Dedifferentiated amniotic fluid mesenchymal stem cell (primary cell): ENCODE results near the gene GBP3.
"Not testable (repeated sequence)": the region's sequence is repeated elsewhere in the genome, so short reads cannot be mapped to it uniquely, and the experiment has no call there.

Experiments
- DNase-seq: peaks from one replicate; pipeline ENCODE4 v3.0.0-alpha.2; 2016; ENCODE audit errors: extremely low spot score

The GBP3 gene

DNA sequence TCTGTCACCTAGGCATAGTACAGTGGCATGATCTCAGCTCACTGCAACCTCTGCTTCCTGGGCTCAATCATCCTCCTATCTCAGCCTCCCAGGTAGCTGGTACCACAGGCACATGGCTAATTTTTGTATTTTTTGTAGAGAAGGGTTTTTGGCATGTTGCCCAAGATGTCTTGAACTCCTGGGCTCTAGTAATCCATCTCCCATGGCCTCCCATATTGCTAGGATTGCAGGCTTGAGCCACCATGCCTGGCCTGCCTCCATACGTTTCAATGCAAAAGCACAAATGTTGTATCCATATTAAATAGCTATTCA, 17.6 kb upstream of the GBP3 start:
- DNase-seq: no peak

- DNase-seq: no peak
Measured at GRCh38 chr1:89037186-89037585, 14.5 kb upstream of the GBP3 start.

DNA sequence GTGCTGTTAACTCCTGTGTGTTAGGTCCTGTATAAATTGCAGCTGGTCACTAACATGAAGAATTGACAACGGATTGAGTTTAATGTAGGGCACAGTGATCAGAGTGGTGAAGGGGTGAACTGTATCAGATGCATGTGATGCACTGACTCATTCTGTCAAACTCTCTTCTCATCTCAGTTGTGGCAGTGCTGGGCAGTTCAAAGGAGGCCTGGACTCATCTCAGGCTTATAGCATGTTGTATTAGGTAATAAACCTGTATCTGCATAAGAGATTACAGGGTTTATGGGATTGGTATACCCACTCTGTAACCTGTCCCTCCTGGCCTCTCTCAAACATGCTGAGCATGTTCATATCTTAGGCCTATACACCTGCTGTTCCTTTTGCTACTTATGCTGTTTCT, 12.4 kb upstream of the GBP3 start:
- DNase-seq: no peak

- not testable (repeated sequence) for DNase-seq
Measured at GRCh38 chr1:89034004-89034403, 11.3 kb upstream of the GBP3 start.

- not testable (repeated sequence) for DNase-seq
Measured at GRCh38 chr1:89029051-89029450, 6.4 kb upstream of the GBP3 start.

- DNase-seq: no peak
Measured at GRCh38 chr1:89025928-89026327, 3.3 kb upstream of the GBP3 start.

DNA sequence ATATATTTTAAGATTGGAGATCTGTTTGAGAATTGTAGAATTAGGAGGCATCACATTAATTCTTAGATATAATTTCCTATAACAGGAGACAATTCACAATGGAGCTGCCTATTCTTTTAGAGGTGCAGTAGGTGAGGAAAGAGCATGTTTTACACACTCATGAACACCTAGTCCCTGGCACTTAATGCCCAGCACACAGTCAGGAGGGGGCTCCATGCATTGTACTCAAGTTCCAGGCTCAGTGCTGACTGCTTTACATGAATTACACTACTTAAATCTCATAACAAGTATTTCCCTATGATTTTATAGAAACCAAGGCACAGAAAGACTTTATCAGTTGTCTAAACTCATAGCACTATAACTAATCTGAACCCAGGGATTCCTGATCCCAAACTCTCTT, 360 bp upstream of the GBP3 start:
- DNase-seq: no peak

GRCh38 chr1:89018318-89018717, 4.3 kb downstream of the GBP3 start:
- DNase-seq: not testable (repeated sequence)

DNA sequence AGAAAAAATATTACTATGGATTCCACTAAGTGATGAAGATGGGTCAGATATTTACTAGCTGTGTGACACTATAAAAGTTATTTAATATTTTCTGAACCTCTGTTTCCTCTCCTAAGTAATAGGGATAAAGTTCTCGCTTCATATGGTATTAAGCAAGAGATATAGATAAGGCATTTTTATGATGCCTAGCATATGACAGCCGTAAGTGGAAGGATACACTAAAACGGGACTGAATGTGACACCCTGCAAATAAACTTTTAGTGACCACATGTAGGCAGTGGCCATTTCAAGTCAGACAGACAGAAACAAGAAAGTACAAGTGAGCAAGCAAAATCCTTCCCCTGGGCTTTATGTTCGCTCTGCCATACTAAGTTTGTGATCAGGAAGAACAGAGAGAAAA, 14.2 kb downstream of the GBP3 start:
- DNase-seq: no peak

GRCh38 chr1:89005286-89006151, 17.1 kb downstream of the GBP3 start:
- no peak for DNase-seq

DNA sequence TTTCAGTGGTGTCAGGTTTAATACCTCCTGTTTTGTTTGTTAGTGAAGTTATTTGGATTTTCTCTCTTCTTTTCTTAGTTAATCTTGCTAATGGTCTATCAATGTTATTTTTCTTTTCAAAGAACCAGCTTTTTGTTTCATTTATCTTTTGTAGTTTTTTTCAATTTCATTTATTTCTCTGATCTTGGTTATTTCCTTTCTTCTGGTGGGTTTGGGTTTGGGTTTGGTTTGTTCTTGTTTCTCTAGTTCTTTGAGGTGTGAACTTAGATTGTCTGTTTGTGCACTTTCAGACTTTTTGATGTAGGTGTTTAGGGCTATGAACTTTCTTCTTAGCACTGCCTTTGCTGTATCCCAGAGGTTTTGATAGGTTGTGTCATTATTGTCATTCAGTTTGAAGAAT, 20.5 kb downstream of the GBP3 start:
- not testable (repeated sequence) for DNase-seq

DNA sequence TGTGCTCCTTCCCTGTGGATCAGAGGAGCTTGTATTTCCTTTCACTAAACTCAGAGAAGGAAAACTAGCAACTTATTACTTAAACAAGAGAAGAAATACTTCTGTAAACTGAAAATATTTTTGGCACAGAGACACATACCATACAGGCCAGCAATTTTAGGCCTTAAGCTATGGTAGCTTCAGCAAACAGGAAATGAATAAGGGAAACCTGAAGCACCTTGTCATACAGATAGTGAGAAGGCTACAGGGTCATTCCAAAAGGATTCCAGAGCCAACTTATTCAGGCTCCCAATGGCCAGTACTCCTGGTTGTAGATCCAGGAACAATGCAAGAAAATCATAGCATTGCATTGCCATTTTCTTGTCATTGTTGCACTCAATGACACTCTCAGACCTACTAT, 21.2 kb downstream of the GBP3 start:
- peak; percentile 28 for DNase-seq

DNA sequence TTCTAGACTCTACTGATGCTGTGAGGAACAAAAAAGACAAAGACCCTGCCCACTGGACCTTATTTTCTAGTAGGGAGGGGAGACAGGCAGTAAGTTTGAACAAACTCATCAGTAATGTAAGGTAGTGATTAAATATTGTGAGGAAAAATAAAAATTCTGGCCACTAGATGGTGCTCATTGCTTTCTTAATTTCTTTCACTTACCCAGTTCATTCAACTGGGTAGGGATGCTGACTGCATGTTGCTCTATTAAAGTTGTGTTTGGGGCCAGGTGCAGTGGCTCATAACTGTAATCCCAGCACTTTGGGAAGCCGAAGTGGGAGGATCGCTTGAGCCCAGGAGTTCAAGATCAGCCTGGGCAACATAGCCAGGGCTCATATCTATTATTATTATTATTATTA, 23.9 kb downstream of the GBP3 start:
- DNase-seq: peak; percentile 82

GRCh38 chr1:88990426-88990825, 32.2 kb downstream of the GBP3 start:
- DNase-seq: no peak

DNA sequence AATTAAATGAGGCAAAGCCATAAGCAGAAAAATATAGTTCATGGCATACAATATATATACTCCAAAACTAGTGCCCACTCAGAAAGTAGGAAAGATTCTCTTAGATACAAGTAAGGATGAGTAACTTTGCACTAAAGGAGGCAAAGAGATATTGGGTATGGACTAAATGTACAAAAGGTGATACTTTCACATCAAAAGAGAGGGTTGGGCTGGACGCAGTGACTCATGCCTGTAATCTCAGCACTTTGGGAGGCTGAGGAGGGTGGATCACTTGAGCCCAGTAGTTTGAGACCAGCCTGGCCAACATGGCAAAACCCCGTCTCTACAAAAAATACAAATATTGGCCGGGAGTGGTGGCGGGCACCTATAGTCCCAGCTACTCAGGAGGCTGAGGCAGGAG, 37.0 kb downstream of the GBP3 start:
- no peak for DNase-seq

- DNase-seq: peak; percentile 87
Measured at GRCh38 chr1:88985032-88985431, 37.6 kb downstream of the GBP3 start.

DNA sequence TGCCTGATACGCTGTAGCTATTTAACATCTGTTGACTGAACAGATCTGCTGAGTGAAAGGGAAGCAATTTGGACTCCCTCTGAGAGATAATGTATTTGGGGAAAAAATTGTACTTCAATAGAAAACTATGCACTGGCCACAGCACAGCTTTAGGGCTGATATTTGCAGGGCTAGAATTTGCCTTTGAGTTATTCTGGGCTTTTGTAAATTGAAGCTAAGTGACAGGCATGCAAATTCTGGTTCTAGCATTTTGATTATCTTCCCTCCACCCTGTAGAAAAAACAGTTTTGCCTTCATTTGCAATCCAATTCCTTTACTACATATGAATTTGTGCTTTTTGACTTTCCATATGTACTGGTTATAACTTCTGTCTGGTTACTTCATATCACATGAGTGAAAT, 38.1 kb downstream of the GBP3 start:
- DNase-seq: peak; percentile 15

GRCh38 chr1:88983791-88984559, 38.7 kb downstream of the GBP3 start:
- peak; percentile 78 for DNase-seq

GRCh38 chr1:88982055-88982454, 40.6 kb downstream of the GBP3 start:
- no peak for DNase-seq

DNA sequence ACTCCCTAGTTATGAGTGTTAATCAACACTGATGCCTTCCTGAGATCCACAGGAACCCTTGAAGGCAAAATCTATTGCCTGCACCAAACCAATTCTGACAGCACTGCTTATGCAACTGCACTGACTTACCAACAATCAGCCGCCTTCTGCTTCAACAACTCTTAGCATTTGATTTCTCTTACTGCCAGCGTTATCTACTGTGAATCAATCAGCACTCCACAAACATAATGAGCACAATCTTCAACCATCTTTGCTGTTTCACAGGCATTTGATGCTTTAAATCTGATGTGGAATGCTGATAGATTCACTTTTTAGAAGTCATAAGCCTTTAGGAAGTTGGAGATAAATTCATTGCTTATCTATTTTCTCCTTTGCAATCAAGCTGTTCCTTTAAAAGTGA, 41.2 kb downstream of the GBP3 start:
- not testable (repeated sequence) for DNase-seq

DNA sequence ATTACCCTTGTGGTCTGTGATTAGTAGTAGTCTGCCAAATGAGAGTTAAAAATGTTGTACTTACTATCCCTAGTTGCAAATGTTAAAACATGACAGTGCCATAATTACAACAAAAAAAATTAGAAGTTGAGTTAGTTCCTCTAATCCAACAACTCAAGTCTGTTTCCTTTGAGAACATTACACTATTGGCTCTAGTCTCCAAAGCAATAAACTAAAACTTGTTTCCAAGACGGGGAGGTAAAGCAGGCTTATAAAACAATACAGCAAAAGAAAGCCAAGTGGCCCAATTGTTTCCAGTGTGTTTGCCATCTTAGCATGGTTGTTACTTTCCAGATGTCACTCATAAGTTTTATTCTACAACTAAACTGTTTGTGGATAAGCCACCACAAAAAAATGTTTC, 41.8 kb downstream of the GBP3 start:
- no peak for DNase-seq

DNA sequence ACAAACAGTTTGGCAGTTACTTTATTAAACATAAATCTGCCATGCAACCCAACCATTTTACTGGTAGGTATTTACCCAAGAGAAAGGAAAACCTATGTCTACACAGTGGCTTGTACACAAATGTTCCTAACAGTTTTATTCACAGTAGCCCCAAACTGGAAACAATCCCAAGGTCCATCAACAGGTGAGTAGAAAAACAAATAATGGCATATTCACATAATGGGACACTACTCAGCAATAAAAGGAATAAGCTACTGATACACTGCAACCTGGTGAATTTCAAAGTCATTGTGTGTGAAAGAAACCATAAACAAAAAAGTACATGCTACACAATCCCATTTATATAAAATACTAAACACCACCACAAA, 42.9 kb downstream of the GBP3 start:
- DNase-seq: no peak

- no peak for DNase-seq
Measured at GRCh38 chr1:88979054-88979748, 43.5 kb downstream of the GBP3 start.
